Fibroblast of lung (primary cell): ENCODE measurements around the gene LIPA. TPM values are rescaled to one million over a fixed set of nuclear protein-coding genes. Genes with fewer than 3 reads are reported as not detected.

Source experiments
- DNase-seq, 2 donors: peaks; one replicate each; pipeline versions ENCODE4 v3.0.0 to v3.0.0-alpha.2; 2010; ENCODE audit warnings: low read depth in 2 of 2
- H2AFZ ChIP-seq: 2 replicates; pipeline ENCODE4 v1.5.1; 2012; ENCODE audit warnings: low read length, control low read depth, inconsistent platforms
- H3K27ac ChIP-seq: 2 replicates; pipeline ENCODE4 v1.5.1; 2011; ENCODE audit warnings: low read length, control low read depth; ENCODE audit not compliant: insufficient read depth
- H3K27me3 ChIP-seq: 2 replicates; pipeline ENCODE4 v1.5.1; 2011; ENCODE audit warnings: mild to moderate bottlenecking, low read length; ENCODE audit not compliant: control insufficient read depth, insufficient read depth
- H3K36me3 ChIP-seq: 2 replicates; pipeline ENCODE4 v1.5.1; 2011; ENCODE audit warnings: low read length; ENCODE audit not compliant: control insufficient read depth, insufficient read depth
- H3K4me1 ChIP-seq: 2 replicates; pipeline ENCODE4 v1.5.1; 2011; ENCODE audit warnings: low read length; ENCODE audit not compliant: control insufficient read depth, insufficient read depth; ENCODE audit errors: extremely low read depth
- H3K4me2 ChIP-seq: 2 replicates; pipeline ENCODE4 v1.5.1; 2011; ENCODE audit warnings: low read length, control low read depth; ENCODE audit not compliant: insufficient read depth; ENCODE audit errors: extremely low read depth
- H3K4me3 ChIP-seq, 4 experiments: fragments of 200-600 bp in 1 of 4; sonication (generic) in 1 of 4; replicated peaks in 1 of 4; 2 replicates each; pipeline ENCODE4 v1.5.1; 2011 to 2016; ENCODE audit warnings: low read length in 4 of 4, low read depth in 3 of 4, mild to moderate bottlenecking in 3 of 4, control low read depth in 2 of 4, inconsistent platforms in 1 of 4, mixed read lengths in 1 of 4; ENCODE audit not compliant: insufficient read depth in 1 of 4; ENCODE audit errors: control extremely low read depth in 1 of 4
- H3K79me2 ChIP-seq: 2 replicates; pipeline ENCODE4 v1.5.1; 2012; ENCODE audit warnings: mild to moderate bottlenecking, low read length, inconsistent platforms; ENCODE audit not compliant: control insufficient read depth, insufficient read depth
- H3K9ac ChIP-seq: 2 replicates; pipeline ENCODE4 v1.5.1; 2011; ENCODE audit warnings: mild to moderate bottlenecking, low read length, control low read depth; ENCODE audit not compliant: insufficient read depth
- H3K9me3 ChIP-seq: 2 replicates; pipeline ENCODE4 v1.5.1; 2012; ENCODE audit warnings: low read depth, low read length; ENCODE audit not compliant: control insufficient read depth, insufficient read depth
- H4K20me1 ChIP-seq: 2 replicates; pipeline ENCODE4 v1.5.1; 2011; ENCODE audit warnings: low read length; ENCODE audit not compliant: control insufficient read depth, insufficient read depth; ENCODE audit errors: extremely low read depth
- CTCF ChIP-seq, 2 donors: IDR thresholded peaks in 1 of 2; conservative IDR thresholded peaks in 1 of 2; 1 replicate in 1 of 2; 2 replicates in 1 of 2; pipeline ENCODE4 v1.5.1; 2011 to 2012; ENCODE audit warnings: low read length in 2 of 2, control low read depth in 1 of 2, inconsistent platforms in 1 of 2, low read depth in 1 of 2, mild to moderate bottlenecking in 1 of 2
- EZH2 ChIP-seq: IDR thresholded peaks from 2 replicates; pipeline ENCODE4 v1.5.1; 2012; ENCODE audit warnings: low read length, control low read depth, mild to moderate bottlenecking; ENCODE audit errors: missing control alignments
- polyA plus RNA-seq, 2 donors: library from polyadenylated mRNA; depleted of rRNA in 1 of 2; stranded (reverse) in 1 of 2; unstranded in 1 of 2; fragments of >200 nt; gene quantifications; 2 replicates each; pipeline ENCODE4 v1.2.1, GENCODE V29; 2011 to 2012; ENCODE audit warnings: missing spikeins in 1 of 2
- total RNA-seq: library from RNA; depleted of rRNA; stranded (reverse); fragments of >200 nt; gene quantifications from 2 replicates; pipeline ENCODE4 v1.2.1, GENCODE V29; 2014

The LIPA gene
- total and polyA plus RNA-seq, 2 donors (not counting 1 experiment from before 2014, with no cell fraction given), result 72.3 to 105 TPM

- H3K4me1 ChIP-seq, result peaks cover 9% of the 10 kb centered on the region
- peak overlapping the region; percentile 60 to 69 (median 61) for H3K4me3 ChIP-seq
- H3K9ac ChIP-seq, result peak overlapping the region; percentile 66
- peak overlapping the region; percentile 91 for H2AFZ ChIP-seq
- H3K9me3 ChIP-seq, result no peaks in the 10 kb centered on the region
- DNase-seq, result no peak
- no peak for TF ChIP-seq CTCF (conservative IDR thresholded peaks at IDR 0.05 in 1 of 2, IDR thresholded peaks at IDR 0.05 in 1 of 2; ENCODE audit: low read depth in 1 of 2, low read length in 2 of 2)
- no peak for TF ChIP-seq EZH2
- H3K4me2 ChIP-seq, result peak overlapping the region; percentile 99
- no peaks in the 10 kb centered on the region for H3K36me3 ChIP-seq
- H4K20me1 ChIP-seq, result no peaks in the 10 kb centered on the region
- no peaks in the 10 kb centered on the region for H3K27me3 ChIP-seq
- peak overlapping the region; percentile 49 for H3K27ac ChIP-seq
- H3K79me2 ChIP-seq, result no peaks in the 10 kb centered on the region
These were observed 43.6 kb downstream of the LIPA start for GRCh38 chr10:89207801-89208551.

GRCh38 chr10:89207181-89207800 is 44.3 kb downstream of the LIPA start, which contains the start of gene CH25H:
Gene CH25H (minus strand): TSS chr10:89207317. CDS start chr10:89207292, 25 bp downstream.
- peak; percentile 78 to 81 for DNase-seq
- Histone ChIP-seq H3K4me1 (peaks cover 9% of the 10 kb centered on the region), H3K9me3 (no peaks in the 10 kb centered on the region), H3K4me3 (peak within 1 kb of the TSS; percentile 60 to 69 (median 61)), H3K27ac (peak within 1 kb of the TSS; percentile 49), H3K9ac (peak within 1 kb of the TSS; percentile 66), H3K4me2 (peak within 1 kb of the TSS; percentile 99), H3K36me3 (no peaks in the 10 kb centered on the region), H3K79me2 (no peaks in the 10 kb centered on the region), H2AFZ (peak within 1 kb of the TSS; percentile 91), H3K27me3 (no peaks in the 10 kb centered on the region), H4K20me1 (no peaks in the 10 kb centered on the region)
- TF ChIP-seq CTCF (conservative IDR thresholded peaks at IDR 0.05 in 1 of 2, IDR thresholded peaks at IDR 0.05 in 1 of 2; ENCODE audit: low read depth in 1 of 2, low read length in 2 of 2), result no peak

- H3K4me3 ChIP-seq, result peak overlapping the region; percentile 60 to 69 (median 61)
- peak overlapping the region; percentile 99 for H3K4me2 ChIP-seq
- no peaks in the 10 kb centered on the region for H3K36me3 ChIP-seq
- DNase-seq, result peak; percentile 39 to 49
- no peak for TF ChIP-seq CTCF (conservative IDR thresholded peaks at IDR 0.05 in 1 of 2, IDR thresholded peaks at IDR 0.05 in 1 of 2; ENCODE audit: low read depth in 1 of 2, low read length in 2 of 2)
- TF ChIP-seq EZH2, result no peak
- no peaks in the 10 kb centered on the region for H4K20me1 ChIP-seq
- H3K4me1 ChIP-seq, result peaks cover 12% of the 10 kb centered on the region
- no peaks in the 10 kb centered on the region for H3K79me2 ChIP-seq
- H3K27ac ChIP-seq, result peak overlapping the region; percentile 49
- peak overlapping the region; percentile 20 for H3K9ac ChIP-seq
- no peaks in the 10 kb centered on the region for H3K9me3 ChIP-seq
- peak overlapping the region; percentile 91 for H2AFZ ChIP-seq
- no peaks in the 10 kb centered on the region for H3K27me3 ChIP-seq
These were observed 45.0 kb downstream of the LIPA start for GRCh38 chr10:89206402-89207180.
